Measurements from ENCODE around the gene USP38.
A peak's percentile ranks its signal among the peaks of the same experiment; 100 is the strongest.
"Not testable (repeated sequence)": the region's sequence is repeated elsewhere in the genome, so short reads cannot be mapped to it uniquely, and the experiment has no call there.

The USP38 gene

DNA sequence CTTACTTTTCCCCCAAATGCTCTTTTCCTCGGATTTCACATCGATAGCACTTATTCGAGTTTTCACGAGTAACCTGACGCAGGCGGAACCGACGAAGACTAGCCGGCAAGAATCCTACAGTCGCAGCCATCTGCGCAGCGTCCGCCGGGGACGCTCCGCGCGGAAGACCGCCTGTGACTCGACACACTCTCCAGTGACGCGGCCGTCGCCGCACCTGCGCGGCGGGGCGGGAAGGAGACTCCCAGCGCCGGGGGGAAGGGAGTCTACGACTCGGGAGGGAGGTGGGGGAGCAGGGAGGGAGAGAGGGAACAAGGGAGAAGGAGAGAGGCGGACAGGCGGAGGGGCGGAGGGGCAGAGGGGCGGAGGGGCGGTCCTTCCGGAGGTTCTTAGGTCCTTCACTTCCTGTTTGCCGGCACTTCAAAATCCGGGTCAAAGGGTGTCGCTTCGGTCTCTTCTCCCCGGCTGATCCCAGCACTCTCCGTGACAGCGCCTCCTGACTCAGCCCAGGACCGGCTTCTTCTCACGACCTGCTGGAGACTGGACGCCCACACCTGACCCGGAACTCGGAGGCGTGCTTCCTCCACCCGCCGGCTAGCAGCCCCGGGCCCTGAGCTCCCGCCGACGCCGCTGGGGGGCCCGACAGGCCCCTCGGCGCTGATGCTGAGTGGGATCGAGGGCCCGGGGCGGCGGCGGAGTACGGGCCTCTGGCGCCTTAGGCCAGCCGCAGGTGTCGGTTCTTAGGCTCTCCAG lies at the start of gene USP38:
Gene USP38, plus strand, starts transcription at position 415 of the 750 bp plus-strand sequence. CDS start 534 bp downstream, outside the sequence.
- peak; percentile 83 to 86 for DNase-seq

DNA sequence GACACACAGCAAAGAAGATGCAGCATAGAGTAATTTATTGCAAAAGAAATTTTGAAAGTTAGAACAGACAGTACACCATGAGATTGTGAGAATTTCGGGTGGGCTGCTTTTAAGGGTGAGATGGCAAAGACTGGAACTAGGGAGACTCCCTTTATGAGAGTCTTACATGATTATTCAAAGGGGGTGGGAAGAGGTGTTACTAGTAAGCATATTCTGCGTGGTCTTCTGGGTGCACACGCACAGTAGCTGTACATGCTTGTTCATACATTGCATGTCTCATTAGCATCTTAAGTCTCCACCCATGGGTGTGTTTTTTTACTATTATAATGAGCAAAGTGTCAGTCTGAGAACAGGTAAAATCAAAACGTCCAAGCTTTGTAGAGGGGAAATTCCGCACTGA lies 49.4 kb upstream of the USP38 start:
- no peak for DNase-seq

GRCh38 chr4:143140696-143141095 lies 44.0 kb upstream of the USP38 start:
- no peak for DNase-seq

GRCh38 chr4:143148521-143148920 lies 36.2 kb upstream of the USP38 start:
- no peak for DNase-seq

- DNase-seq, result no peak
Observed at GRCh38 chr4:143156853-143157252, 27.9 kb upstream of the USP38 start.

DNA sequence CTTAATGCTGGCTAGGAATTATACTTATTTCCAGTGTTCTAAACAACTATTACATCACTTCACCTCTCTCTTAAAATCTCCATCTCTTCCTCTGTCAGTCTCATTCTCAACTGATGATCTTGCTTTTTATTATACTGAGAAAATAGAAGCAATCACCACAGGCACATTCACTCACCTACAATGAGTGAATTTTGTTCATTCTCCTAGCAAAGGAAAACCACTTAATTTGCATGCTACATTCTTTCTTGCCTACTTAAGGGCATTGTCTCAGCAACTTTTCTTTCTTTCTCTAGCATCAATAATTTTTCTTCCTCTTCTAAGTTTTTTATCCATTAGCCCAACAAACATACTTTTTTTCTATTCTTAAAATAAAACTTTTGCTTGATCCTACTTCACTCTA lies 21.1 kb upstream of the USP38 start:
- DNase-seq, result no peak

GRCh38 chr4:143166722-143167121 lies 18.0 kb upstream of the USP38 start:
- not testable (repeated sequence) for DNase-seq

DNA sequence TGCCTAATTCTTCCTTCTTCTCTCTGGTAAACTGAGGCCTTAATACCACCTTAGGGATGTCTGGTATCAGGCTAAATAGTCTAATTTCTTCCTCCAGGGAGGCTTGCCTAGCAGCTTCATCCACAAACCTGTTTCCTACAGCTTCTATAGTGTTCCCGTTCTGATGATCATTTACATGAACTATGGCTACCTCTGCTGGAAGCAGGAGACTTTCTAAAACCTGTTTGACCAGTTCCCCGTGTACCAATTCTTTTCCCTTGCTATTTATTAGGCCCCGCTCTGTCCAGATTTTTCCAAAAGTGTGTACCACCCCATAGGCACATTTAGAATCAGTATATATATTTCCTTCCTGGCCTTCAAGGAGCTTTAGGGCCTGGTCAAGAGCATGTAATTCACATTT lies 5.8 kb upstream of the USP38 start:
- no peak for DNase-seq

- peak; percentile 47 for DNase-seq
Observed at GRCh38 chr4:143183513-143184216, 1.1 kb upstream of the USP38 start.

GRCh38 chr4:143184217-143184502 lies 557 bp upstream of the USP38 start:
- no peak for DNase-seq

DNA sequence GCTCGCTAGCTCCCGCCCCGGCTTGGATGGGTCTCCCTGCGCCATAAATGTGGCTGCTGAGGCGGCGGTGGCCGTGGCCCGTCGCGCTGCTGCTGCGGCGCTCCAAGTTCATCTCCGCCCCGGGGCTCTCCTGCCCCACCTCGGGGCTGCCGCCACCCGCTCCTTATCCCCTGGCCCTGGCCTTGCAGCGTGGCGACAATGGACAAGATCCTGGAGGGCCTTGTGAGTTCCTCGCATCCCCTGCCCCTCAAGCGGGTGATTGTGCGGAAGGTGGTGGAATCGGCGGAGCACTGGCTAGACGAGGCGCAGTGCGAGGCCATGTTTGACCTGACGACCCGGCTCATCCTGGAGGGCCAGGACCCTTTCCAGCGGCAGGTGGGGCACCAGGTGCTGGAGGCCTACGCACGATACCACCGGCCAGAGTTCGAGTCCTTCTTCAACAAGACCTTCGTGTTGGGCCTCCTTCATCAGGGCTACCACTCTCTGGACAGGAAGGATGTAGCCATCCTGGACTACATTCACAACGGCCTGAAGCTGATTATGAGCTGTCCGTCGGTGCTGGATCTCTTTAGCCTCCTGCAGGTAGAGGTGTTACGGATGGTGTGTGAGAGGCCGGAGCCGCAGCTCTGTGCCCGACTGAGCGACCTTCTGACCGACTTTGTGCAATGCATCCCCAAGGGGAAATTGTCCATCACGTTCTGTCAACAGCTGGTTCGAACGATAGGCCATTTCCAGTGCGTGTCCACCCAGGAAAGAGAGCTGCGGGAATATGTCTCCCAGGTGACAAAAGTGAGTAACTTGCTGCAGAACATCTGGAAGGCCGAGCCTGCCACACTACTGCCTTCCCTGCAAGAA lies 763 bp downstream of the USP38 start:
- DNase-seq, result no peak

DNA sequence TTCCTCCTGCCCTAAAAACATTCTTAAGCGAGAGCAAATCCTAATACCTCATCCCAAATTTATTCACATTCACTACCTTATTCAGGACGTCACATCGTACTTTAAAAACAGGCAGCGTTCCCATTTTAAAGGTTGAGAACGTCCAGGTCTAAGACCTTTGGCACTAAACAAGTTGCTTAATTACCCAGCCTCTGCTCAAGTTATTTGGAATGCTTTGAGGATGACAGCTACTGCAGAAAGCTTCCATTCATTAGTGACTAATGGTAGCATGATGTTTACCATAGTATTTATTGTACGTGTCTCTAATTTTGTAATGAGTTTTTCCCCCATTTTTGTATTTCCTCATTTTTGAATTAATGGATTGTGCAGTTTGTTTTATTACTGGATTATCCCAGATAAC lies 1.5 kb downstream of the USP38 start:
- no peak for DNase-seq

- no peak for DNase-seq
Observed at GRCh38 chr4:143186649-143187048, 1.9 kb downstream of the USP38 start.

DNA sequence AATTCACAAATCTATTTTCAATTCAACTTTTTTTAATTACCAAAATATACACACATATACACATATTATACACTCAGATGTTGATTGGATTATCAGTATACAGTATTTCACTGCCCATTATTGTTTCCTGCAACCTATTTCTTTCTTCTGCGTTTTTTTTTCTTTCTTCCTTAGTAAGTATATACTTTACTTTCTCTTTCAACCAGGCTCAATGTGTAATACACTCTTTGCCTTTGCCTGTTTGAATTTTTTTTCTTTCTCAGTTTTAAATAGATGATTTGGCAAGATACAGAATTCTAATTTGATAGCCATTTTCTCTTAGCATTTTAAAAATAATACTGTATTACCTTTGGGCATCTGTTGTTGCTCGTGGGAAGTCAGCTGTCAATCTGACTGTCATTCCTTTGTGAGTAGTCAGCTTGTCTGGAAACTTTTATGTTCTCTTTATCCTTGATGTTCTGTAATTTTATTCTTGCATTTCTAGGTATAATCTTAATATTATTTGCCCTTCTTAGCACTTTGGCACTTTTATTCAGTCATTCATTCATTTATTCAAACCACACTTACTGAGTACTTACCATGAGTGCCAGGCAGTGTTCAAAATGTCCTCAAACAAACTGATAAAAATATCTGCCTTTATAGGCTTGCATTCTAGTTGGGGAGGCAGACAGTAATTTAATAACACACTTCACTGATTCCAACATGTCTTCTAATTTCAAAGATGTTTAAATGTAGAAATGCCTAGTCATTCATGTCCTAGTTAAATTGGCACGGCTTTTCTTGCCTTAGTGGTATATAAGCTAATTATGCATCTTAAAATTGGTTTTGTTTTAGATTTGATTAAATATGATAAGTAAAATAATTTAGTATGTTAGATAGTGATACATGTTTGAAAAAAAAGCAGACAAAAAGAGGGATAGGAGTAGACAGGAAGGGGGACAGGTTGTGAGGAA lies 3.7 kb downstream of the USP38 start:
- DNase-seq, result no peak

DNA sequence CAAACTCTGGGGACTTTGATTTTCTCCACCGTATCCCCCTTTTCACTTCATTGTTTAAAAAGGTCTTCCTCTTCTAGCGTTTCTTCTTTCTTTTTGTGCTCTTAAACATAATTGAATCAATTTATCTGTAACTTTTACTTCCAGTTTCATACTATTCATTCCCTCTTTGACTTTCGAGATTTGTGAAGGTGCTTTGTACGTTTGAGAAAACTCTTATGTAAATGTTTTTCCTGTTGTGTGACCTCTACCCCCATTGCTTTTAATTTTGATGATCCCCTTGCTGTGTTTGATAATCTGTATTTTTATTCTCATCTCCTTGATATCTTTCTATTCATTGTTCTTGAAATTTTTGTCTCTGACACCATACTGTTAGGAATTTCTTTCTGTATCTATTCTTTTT lies 4.8 kb downstream of the USP38 start:
- DNase-seq, result no peak

GRCh38 chr4:143195581-143195980 lies 10.9 kb downstream of the USP38 start:
- DNase-seq, result no peak

GRCh38 chr4:143196323-143196722 lies 11.6 kb downstream of the USP38 start:
- DNase-seq, result no peak

- DNase-seq, result no peak
Observed at GRCh38 chr4:143199503-143199902, 14.8 kb downstream of the USP38 start.

- DNase-seq, result no peak
Observed at GRCh38 chr4:143202824-143203223, 18.1 kb downstream of the USP38 start.

GRCh38 chr4:143203577-143203976 lies 18.9 kb downstream of the USP38 start:
- DNase-seq, result no peak

- DNase-seq, result no peak
Observed at GRCh38 chr4:143207555-143207954, 22.8 kb downstream of the USP38 start.

DNA sequence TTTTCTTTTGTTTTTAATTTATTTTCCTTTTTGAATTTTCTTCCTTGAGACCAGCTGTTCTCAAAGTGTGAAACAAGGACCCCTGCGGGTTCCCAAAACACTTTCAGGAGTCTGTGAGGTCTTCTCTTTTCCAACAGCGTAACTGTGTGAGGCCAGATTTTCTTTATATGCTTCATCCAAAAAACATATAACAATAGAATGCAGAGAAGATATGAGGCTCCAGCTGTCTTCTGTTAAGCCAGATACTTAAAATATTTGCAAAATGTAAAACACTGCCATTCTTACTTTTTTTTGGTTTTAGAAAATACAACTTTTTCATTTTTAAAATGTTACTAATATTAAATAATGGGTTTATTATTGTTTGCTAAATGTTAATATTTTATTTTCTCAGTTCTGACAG lies 27.8 kb downstream of the USP38 start:
- no peak for DNase-seq

GRCh38 chr4:143215873-143216272 lies 31.2 kb downstream of the USP38 start:
- DNase-seq, result no peak
